Fibroblast of the aortic adventitia (primary cell): Measurements from ENCODE around the gene TSC22D2. TPM values are rescaled to one million over a fixed set of nuclear protein-coding genes. Genes with fewer than 3 reads are reported as not detected.

Experiments
- DNase-seq: peaks from one replicate; pipeline ENCODE4 v3.0.0-alpha.2; 2010; ENCODE audit warnings: low read depth
- H3K4me3 ChIP-seq: 2 replicates; pipeline ENCODE4 v1.5.1; 2011; ENCODE audit warnings: low read depth, mild to moderate bottlenecking, control low read depth, low read length, moderate library complexity
- CTCF ChIP-seq: IDR thresholded peaks from 2 replicates; pipeline ENCODE4 v1.5.1; 2011; ENCODE audit warnings: mild to moderate bottlenecking, low read length, control low read depth, inconsistent platforms; ENCODE audit not compliant: insufficient read depth
- total RNA-seq: library from RNA; depleted of rRNA; stranded (reverse); fragments of >200 nt; gene quantifications from 2 replicates; pipeline ENCODE4 v1.2.3, GENCODE V29; 2012; ENCODE audit warnings: low replicate concordance

TSC22D2 gene
- total RNA-seq, 1 donor = 15.4 TPM

- no peak for TF ChIP-seq CTCF
- peak; percentile 65 for DNase-seq
- no peak overlapping the region for H3K4me3 ChIP-seq
These were observed 43.4 kb downstream of the TSC22D2 start for GRCh38 chr3:150451329-150452048.

DNA sequence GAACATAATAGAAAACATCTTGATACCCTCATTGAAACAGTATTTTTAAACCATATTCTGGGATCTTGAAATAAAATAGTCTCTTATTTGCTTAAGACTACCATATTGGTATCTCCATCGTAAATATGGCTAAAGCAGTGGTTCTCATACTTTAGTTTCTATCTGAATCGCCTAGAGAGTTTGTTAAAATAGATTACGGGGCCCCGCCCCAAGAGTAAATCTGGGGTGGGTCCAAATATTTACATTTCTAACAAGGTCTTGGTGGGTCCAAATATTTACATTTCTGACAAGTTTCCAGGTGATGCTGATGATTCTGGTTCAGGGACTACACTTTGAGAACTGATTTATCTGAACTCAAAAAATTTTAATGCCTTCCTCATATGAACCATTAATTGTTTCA lies 45.3 kb downstream of the TSC22D2 start:
- TF ChIP-seq CTCF = no peak
- DNase-seq = no peak
- no peak overlapping the region for H3K4me3 ChIP-seq

GRCh38 chr3:150454085-150454484 lies 46.0 kb downstream of the TSC22D2 start:
- DNase-seq = no peak
- no peak for TF ChIP-seq CTCF
- H3K4me3 ChIP-seq = no peak overlapping the region

DNA sequence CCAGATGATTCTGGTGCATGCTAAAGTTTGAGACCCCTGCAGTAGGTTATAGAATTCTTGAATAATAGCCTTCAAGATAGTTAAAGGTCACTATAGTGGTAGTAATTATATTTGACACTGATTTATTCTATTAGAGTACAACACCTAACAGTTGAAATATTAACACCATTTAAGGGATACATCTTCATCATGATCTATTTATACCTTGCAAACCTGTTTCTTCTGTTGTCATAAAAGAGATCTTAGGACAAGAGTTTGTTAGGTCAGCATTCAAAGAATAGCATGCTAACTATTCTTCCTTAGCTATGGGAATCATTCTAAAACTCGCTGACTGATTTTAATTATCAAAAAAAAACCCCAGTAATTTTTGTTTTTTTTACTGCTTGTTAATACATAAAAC lies 46.5 kb downstream of the TSC22D2 start:
- TF ChIP-seq CTCF = no peak
- no peak for DNase-seq
- no peak overlapping the region for H3K4me3 ChIP-seq

- TF ChIP-seq CTCF = no peak
- H3K4me3 ChIP-seq = no peak overlapping the region
- no peak for DNase-seq
These were observed 47.2 kb downstream of the TSC22D2 start for GRCh38 chr3:150455341-150455740.

DNA sequence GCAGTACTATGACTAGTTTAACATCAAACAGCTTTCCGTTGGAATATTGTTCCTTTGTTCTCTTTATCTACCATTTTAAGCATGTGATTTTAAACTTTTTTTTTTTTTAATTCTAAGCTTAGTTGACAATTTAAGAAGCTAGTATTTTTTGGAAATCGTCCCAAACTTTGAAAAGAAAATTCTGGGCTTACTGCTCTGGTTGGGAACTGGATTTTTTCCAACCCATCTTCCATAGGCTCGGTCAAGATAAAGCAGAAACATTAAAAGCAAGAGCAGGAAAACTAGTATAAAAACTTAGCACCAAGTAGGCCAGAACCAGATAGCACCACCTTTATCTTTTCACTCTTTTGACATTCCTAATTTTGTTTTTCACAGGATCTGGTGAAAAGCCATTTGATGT lies 49.9 kb downstream of the TSC22D2 start:
- peak; percentile 76 for DNase-seq
- no peak for TF ChIP-seq CTCF
- no peak overlapping the region for H3K4me3 ChIP-seq

DNA sequence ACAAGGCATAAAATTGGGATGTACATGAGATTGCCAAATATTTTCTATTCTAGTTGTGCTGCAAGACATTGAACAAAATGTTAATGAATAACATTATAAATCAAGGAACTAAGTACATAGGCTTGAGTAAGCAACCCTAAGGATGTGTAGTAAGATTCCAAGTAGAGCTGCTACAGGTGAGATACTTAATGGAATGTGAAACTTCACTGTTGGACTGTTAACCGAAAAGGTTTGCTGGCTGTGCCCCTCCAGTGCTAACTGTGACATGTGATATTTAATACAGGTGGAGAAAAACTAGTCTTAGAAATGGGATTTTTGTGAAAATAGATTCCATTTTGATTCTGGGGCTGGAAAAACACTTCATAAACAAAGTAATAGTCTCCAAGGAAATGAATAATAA lies 52.4 kb downstream of the TSC22D2 start:
- H3K4me3 ChIP-seq = no peak overlapping the region
- no peak for DNase-seq
- no peak for TF ChIP-seq CTCF
